Stimulated activated CD8-positive, alpha-beta memory T cell treated with anti-CD3 and anti-CD28 coated beads, Interleukin-15, amount 100 ng/mL, for 4 hours (primary cell): ENCODE data around the gene YAP1.
"Not testable (repeated sequence)": the region's sequence is repeated elsewhere in the genome, so short reads cannot be mapped to it uniquely, and the experiment has no call there.

ENCODE experiments used
- DNase-seq, 2 donors: peaks; one replicate each; pipeline ENCODE4 v3.0.0-alpha.2; 2020; ENCODE audit warnings: low read depth in 2 of 2

YAP1 gene

DNA sequence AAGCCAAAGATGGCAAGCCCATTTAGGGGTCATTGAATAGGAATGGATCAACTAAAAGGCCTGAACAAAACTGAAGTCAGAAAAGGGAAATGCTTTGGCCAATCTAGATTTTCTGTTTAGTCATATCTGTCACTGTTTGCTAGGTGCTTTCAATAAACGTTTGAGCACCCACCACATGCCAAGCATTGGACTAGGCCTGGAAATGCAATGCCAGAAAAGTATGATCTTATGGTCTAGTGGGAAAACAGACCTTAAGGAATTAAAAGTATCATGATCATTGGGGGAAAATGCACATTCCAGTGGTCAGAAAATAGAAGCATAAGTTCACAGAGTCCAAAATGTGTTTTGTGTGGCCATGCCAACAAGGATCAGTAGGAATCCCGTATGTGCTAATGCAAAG, 130.3 kb downstream of the YAP1 start:
- no peak for DNase-seq

DNA sequence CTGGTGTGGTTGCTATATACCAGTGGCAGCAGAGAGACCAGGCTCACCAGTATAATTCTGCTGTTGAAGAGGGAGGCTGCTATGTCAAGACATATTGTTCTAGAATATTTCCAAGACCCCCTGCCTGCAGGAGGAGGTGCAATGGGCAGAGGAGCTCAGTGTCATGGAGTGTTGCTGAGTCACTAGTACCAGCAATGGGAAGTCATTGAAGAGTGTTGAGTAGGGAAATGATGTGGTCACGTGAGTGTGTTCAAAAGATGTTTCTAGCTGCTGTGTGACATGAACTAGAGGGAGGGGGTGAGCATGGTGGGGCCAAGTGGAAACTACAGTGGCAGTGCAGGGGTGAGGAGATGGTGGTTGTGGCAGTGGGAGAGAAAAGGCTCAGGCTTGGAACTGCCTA, 130.8 kb downstream of the YAP1 start:
- no peak for DNase-seq

DNA sequence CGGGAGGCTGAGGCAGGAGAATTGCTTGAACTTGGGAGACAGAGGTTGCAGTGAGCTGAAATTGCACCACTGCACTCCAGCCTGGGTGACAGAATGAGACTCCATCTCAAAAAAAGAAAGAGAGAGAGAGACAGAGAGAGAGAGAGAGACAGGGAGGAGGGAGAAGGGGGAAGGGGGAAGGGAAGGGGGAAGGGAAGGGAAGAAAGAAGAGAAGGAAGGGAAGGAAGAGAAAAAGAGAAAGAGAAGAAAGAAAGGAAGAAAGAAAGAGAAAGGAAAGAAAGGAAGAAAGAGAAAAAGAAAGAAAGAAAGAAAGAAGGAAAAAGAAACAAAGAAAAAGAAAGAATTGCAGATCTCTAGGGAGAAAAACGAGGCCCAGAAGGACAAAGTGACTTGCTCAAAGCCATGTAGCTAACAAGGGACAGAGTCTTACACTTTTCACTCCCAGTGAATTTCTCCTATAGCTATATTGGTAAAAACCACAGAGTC, 133.2 kb downstream of the YAP1 start:
- no peak for DNase-seq

DNA sequence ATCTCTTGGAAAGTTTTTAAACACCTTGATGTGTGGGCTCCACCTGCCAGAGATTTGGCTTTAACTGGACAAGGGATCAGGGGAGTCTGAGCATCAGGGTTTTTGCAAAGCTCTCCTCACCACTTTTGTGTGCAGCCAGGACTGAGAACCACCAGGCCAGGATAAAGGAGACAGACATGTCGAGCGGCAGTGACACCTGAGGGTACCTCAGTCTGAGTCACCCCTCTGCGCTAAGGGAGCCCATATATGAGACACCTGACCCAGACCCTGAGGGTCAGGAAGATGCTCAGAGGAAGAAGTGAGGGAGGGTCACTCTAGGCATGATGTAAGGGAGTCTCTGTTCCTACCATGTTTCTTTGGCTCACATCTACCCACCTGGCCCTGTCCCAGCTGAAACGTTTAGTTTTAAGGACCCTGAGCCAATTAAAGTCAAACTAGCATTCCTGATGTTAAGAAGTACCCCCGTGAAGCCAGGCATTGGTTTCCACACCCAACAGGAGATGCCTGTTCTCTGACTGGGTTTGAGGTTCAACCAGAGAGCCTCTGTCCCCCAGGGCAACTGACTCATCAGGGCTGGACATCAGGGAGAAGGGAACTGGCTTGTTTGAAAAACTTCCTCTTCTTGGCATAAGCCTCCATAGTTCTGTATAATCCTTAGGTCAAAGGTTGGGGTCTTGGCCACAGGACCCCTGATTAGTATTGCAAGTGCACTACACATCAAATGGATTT, 134.6 kb downstream of the YAP1 start:
- no peak for DNase-seq

DNA sequence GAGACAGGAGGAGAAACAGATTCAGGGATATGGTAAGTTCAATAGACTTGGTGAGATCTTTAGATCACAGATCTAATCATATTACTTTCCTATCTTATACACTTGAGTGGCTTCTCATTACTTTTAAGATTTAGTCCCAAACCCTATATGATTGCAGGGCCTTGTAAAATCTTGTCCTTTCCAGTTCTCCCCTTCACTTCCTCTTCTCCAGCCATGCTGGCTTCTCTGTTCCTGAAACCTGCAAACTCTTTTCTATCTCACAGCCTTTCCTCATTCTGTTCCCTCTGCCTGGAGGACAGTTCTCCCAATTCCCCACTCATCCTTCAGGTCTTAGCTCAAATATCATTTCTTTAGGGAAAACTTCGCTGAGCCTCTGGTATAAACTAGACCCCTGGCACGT, 141.2 kb downstream of the YAP1 start:
- no peak for DNase-seq

DNA sequence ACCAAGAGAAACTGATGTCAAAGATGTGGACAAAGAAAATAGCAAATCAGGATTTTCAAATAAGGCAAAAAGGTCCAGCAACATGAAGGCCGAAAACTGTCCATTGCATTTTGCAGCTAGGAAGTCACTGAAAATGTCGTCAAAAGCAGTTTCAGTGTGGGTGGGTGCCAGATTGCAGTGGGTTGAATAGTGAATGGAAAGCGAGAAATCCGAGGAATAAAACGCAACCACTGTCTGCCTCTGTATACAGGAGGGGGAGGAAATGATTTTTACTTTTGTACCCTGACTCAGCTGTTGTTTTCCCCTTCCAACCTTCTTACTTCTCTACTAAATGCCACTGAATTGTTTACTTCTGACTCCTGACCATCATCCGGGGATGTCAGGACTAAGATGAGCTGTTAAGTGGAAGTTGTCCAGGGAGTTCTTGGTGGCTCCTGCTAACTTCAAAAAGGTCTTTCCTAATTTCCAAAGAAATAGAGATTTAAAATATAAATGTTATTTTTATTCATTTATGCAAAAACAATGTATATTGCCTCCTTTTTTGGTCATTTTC, 142.2 kb downstream of the YAP1 start:
- DNase-seq = no peak

DNA sequence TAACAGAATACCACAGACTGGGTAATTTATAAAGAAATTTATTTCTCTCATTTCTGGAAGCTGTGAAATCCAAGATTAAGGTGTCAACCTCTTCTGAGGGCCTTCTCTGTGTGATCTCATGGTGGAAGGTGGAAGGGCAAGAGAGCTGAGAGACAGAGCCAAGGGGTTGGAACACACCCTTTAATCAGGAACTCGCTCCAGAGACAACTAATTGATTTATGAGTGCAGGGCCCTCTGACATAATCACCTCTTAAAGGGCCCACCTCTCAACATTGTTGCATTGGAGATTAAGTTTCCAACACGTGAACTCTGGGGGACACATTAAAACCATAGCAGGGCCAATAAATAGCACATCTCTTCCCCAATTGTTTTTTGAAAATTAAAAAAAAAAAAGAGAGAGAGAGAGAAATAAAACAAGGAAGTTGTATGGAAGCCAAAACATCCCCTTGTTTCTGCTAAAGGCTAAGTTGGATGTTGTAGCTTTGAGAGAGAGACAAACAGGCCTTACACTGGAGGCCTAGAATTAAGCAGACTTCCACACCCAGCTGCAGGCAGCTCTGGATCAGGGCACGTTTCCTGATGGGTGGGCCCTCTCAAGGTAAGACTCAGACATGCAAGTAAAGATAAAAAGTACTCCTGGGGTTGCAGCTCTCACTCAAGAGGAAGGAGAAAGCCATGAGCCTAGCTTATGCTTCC, 142.9 kb downstream of the YAP1 start:
- DNase-seq = no peak

DNA sequence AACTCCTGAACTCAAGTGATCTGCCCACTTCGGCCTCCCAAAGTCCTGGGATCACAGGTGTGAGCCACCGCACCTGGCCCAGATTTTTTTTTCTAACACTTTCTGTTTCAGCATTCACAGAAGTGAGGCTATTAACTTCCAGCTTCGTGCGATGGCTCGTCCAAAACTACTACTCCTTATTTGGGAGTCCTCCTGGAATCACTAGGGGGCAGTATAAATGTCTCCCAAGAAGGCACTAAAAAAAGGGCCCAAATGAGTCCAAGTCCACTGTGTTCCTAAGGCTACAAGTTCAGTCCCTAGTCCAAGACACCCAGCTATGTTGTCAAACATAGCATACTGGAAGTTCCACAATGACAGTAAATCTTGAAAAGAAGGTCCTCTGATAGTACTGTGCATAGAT, 143.8 kb downstream of the YAP1 start:
- DNase-seq = no peak

DNA sequence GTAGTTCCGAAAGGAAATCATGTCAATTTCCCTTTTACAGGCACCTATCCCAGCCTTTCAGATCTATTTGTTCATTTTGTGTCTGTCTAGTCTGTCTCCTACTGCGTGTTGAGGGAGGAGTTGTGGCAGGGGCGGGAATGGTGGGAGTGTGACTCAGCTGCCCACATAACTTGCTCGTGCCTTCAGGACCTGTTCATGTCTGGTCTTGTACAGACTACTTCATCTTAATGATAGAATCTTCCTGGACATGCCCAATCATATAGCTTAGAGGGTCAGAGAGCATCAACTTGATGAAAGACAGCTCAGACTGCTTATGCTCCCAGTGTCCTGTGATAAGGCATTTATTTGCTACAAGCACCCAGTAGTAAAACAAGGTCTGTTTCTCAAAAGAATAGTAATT, 146.0 kb downstream of the YAP1 start:
- DNase-seq = no peak

DNA sequence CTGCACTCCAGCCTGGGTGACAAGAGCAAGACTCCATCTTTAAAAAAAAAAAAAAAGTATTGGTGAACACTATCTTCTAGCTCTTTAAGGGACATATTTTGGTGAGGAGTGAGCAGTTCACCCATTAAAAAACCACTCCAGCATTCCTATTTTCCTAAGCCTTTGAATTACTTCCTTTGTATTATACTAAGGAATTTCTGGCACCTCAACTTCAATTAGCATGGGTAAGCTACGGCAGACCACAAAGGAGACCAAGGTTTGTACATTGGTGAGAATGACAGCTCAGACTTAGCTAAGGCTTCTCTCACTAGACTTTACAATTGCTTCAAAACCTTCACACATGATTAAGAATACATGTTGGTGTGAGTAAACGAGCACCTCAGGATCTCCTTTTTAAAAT, 150.0 kb downstream of the YAP1 start:
- no peak for DNase-seq

DNA sequence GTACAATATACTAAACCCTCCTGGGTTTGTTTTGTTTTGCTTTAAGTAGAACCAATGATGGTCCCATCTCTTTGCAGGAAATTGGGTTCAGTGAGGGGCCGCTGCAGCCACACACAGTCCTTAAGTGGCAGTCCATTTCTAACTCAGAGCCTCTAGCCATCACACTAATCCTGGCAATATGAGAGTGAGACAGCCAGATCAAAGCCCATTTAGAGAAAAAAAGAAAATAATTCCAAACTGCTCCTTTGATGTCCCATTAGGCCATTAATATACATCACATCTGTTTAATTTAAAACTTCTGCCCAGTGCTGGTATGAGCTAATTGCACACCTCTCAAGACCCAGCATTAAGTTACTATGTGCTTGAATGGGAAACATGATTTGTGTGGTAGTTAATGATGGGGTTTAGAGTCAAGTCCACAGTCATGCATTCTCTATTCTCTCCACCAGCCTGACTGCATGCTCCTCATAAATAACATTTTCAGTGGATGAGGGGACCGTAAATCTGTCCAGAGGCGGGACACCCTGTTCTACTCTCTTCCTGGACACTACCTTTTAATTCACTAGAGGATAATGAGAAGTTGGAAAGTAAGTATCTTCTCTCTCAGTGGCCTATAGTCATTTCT, 153.2 kb downstream of the YAP1 start:
- DNase-seq = no peak

DNA sequence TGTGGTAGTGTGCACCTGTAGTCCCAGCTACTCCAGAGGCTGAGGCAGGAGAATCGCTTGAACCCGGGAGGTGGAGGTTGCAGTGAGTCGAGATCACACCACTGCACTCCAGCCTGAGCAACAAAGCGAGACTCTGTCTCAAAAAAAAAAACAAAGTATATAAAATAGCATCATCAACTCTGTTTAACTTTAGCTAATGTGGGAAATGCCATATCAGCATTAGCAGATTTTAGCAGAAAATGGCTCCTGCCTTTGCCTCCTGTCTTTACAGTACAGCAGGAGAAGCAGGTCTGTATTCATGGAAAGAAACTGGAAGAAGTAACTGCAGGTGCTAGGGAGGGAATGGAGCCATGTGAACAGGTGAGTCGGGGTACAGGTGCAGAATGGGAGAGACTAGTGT, 154.5 kb downstream of the YAP1 start:
- DNase-seq = not testable (repeated sequence)

DNA sequence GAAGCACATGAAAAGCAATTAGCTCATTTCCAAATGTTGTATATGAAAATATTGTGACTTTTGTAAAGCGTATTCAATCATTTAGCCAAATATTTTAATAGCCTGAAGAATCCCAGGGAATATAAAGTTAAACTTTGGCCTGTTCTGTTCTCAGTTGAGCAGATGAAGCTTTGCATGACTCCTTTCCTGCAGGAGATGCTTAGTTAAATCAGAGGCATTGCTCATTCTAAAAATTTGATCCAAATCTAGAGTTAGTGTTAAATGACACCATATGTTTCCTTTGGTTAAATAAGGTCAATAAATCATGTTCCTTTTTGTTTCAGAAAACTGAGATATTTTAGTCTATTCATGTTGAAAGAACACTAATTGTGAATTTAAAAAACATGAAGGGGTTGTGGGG, 155.9 kb downstream of the YAP1 start:
- DNase-seq = no peak

DNA sequence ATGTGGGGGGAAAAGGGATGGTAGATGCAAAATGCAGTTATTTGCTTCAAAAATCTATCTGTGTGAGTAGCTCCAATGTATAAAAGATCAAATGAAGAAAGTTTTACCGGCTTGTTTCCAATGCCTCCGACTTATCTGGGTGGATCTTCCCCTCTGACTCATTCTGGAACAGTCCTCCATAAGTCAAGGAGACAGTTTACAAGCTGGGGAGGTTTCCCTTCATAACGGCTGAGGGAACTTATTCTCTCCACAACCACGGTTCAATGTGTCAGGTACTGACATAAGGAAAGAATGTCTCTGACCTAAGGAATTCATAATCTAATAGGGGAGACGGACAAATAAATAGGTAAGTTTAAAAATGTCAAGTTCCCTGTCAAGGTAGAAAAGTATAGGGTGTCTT, 157.4 kb downstream of the YAP1 start:
- DNase-seq = no peak

DNA sequence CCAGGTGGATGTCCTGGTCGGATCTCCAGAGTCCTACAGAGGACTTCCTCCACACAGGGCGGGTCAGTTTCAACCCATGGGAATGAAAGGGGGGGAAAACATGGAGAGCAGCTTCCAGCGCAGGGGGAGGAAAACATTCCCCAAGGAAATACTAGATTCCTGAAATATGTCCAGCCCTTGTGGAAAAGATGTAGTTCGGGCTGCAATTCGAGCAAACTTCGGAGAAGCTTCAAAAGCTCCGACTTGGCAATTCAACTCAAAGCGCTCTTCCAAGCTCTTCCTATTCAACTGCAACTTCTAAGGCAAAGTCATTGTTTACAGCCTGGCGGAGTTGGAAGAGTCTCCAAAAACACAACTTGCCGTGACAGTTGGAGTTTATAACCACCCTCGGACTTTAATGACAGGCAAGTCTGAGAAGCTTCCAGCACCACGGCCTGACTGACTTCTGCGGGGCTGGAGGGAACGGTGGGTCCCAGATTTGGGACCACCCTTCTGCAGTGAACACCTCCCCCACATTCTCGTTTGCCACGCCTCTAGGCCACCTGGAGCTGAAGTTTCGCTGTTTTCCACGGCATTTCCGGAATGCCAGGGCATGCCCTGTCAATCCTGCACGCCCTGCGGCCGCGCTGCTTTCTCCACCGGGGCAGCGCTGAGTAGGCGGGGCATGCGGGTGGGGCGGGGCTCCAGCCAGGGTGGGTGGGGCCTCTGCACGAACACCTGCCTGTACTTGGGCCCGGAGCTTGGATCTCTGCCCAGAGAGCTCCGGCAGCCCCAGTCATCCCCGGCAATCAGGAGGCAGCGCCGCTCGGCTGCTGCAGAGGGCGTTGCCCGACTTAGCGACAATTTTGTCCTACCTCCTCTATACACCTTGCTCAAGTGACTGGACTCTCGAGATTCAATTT, 158.1 kb downstream of the YAP1 start:
- DNase-seq = peak; percentile 41 to 51

DNA sequence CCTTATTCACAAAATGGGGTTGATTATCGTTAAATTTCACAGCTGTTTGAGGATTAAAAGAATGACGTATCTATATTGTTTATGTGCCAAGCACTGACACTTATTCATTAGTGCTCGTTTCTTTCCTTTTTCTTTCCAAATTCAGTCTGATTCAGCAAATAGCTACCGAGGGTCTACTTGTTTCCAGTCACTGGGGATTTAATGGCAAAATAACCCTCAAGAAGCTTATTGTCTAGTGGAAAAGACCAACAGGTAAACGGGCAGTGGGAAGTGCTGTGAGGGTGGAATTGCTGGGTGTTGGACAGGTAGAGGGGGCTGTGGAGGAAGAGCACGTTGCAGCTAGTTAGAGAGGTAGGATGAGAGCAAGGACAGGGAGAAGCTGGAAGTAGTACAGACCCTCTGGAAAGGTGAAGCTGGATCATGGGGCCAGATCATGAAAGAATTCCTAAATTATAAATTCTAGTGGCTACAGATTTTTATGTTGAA, 158.8 kb downstream of the YAP1 start:
- DNase-seq = no peak

DNA sequence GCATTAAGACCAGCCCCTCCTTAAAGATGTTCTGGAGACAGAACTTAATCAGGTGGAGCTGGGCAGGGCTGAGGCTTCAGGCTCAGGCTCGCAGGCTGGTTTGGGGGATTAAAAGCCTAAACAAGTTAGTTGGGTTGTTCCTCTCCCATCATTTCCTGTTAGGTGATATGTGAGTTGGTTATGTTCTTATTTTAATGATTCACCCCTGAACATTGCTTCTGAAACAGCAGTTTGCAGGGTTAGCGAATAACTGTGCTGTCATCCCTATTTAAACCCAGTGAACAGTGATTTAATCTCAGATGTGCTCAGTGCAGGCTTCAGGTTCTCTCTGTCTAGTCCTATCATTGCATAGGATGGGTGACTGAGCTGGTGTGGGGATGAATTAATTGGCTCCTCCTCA, 159.7 kb downstream of the YAP1 start:
- no peak for DNase-seq

DNA sequence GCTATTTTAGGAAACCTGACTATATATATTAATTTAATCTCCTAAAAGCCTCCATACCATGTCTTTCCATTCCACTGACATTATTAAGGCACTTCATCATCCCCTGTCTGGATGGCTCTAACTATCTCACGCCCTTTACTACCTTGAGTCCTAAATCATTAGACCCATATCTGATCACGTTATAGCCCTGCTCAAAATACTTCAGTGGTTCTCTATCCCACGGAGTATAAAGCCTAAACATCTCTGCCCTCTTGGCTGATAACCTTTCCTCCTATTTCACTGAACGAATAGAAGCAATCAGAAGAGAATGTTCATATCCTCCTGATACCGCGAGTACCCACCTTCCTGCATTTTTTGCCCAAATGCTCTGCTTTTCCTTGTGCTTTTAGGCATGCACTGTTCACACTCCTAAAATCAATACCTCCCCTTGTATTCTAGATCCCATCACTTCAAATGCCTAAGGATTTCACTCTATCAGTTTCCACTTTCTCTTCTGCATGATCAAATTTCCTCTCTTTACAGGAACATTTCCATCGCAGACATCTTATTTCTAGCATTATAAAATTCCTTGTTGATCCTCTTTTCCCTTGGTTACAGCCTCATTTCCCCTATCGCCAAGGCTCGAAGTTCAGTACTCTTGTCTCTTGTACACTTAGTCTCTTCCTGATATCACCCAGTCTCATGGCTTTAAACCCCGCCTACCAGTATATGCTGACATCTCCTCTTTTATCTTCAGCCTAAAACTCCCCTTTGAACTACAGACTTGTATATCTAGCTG, 162.0 kb downstream of the YAP1 start:
- DNase-seq = no peak

DNA sequence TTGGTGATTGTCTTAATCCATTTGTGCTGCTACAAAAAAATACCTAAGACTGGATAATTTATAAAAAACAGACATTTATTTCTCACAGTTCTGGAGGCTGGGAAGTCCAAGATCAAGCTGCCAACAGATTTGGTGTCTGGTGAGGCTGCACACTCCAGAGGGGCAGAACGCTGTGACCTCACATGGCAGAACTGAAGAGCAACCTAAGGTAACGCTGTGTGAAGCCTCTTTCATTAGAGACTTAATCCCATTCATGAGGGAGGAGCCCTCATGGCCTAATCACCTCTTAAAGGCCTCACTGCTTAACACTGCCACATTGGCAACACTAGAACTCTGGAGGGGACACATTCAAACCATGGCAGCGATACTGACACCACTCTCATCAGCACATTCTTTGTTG, 164.4 kb downstream of the YAP1 start:
- no peak for DNase-seq

DNA sequence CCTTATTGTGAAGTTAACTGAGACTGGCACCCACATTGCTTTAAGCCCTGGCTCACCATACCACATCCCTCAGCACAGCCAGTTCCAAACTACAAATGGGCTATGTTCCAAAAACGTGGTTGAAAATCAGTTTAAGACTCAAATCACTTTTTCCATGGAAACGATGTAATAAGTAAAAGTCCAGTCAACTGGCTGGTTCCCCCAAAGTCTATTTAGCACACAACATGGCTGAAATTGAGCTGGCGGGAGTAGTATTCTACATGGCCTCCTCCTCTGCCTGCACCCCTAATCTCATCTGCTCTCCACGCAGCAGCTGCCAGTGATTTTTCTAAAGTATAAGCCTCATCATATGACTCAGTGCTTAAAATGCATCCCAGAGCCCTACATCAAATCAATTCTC, 166.1 kb downstream of the YAP1 start:
- no peak for DNase-seq

DNA sequence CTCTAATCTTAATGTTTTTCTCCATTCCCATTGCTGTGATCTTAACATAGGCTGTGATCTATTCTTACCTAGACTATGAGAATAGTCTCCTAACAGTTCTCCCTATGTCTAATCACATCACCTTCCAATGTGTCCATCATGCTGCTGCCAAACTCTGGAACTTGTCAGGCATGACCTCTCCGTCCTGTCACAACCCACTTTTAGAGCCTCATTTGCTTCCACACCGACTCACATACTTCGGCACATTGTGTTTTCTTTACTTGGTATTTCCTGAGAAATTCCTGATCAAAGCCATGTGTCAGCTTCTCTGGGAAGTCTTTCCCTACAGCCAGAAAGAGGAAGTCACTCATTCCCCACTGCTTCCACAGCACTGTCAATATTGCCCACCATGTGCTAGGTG, 166.5 kb downstream of the YAP1 start:
- DNase-seq = no peak
